ENCODE measurements around the gene EAPP.
"Not testable (repeated sequence)": the region's sequence is repeated elsewhere in the genome, so short reads cannot be mapped to it uniquely, and the experiment has no call there.

Gene EAPP

DNA sequence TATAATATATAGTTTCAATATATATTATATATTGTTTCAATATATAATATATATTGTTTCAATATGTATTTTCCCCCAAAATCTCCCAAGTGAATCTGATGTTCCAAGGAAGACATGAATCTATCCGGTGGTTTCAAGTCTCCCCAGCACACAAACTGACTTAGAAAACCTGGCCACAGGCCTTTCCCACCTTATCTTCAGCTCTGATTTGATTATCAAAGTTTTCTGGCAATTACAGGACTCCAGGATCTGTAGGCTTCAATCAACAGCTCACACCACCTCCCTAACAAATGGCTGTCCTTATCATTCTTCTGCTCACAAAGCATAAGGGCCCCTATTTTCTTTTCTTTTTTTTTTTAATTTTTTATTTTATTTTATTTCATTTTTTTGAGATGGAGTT is 54.8 kb downstream of the EAPP start:
- DNase-seq (ENCODE audit: low read depth, low spot score): no peak

DNA sequence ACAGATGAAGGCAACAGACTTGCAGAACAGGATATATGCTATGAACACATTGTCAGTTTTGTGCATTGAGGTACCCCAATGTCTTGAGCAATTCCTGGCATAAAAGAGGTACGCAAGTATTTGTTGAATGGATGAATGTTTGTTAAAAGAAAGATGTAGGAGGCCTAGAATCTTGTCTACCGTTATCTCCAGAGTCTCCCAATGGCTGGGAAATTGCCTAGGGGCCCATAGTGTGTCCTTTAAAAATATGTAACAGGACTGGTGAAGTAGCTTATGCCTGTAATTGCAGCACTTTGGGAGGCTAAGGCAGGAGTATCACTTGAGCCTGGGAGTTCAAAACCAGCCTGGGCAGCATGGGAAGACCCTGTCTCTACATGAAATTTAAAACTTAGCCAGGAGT is 57.0 kb downstream of the EAPP start:
- DNase-seq (ENCODE audit: low read depth, low spot score): no peak

DNA sequence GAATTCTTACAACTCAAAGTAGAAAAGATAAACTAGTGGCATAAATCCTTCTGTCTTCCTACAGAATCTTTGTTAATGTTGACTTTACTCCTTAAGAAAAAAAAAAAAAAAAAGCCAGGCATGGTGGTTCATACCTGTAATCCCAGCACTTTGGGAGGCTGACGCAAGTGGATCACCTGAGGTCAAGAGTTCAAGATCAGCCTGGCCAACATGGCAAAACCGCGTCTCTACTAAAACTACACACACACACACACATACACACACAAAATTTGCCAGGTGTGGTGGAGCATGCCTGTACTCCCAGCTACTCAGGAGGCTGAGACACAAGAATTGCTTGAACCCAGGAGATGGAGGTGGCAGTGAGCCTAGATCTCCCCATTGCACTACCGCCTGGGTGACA is 59.8 kb downstream of the EAPP start:
- DNase-seq (ENCODE audit: low read depth, low spot score): no peak

DNA sequence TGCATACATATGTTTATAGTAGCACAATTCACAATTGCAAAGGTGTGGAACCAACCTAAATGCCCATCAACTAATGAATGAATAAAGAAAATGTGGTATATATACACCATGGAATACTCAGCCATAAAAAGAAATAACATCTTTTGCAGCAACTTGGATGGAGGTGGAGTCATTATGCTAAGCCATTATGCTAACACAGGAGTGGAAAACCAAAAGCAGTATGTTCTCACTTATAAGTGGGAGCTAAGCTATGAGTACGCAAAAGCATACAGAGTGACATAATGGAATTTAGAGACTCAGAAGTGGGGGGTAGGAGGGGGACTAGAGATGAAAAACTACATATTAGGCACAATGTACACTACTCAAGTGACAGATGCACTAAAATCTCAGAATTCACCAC is 61.2 kb downstream of the EAPP start:
- DNase-seq (ENCODE audit: low read depth, low spot score): no peak

DNA sequence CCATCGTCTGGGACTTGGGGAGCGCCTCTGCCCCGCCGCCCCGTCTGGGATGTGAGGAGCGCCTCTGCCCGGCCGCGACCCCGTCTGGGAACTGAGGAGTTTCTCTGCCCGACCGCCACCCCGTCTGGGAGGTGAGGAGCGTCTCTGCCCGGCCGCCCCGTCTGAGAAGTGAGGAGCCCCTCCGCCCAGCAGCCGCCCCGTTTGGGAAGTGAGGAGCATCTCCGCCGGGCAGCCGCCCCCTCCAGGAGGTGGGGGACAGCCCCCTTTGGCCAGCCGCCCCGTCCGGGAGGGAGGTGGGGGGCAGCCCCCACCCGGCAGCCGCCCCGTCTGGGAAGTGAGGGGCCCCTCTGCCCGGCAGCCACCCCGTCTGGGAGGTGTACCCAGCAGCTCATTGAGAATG is 63.5 kb downstream of the EAPP start:
- not testable (repeated sequence) for DNase-seq (ENCODE audit: low read depth, low spot score)

DNA sequence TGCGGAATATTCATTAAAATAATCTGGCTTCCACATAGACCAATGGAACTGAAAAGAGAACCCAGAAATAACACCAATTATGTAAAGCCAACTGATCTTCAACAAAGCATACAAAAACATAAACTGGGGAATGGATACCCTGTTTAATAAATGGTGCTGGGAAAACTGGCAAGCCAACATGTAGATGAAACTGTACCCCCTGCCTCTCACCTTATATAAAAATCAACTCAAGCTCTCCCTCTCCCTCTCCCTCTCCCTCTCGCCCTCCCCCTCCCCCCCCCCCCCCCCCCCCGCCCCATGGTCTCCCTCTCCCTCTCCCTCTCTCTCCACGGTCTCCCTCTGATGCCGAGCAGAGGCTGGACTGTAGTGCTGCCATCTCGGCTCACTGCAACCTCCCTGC is 64.3 kb downstream of the EAPP start:
- DNase-seq (ENCODE audit: low read depth, low spot score): no peak

DNA sequence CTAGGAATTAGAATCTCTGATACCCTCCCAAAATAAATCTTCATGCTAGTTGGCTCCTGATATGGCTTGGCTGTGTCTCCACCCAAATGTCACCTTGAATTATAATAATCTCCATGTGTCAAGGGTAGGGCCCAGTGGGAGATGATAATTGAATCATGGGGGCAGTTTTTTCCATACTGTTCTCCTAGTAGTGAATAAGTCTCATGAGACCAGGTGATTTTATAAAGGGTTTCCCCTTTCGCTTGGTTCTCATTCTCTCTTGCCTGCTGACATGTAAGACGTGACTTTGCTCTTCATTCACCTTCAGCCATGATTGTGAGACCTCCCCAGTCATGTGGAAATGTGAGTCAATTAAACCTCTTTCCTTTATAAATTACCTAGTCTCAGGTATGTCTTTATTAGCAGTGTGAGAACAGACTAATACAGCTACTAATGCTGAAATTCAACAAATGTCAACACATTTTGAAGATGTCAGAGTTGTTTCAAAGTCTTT is 65.3 kb downstream of the EAPP start:
- DNase-seq (ENCODE audit: low read depth, low spot score): no peak

DNA sequence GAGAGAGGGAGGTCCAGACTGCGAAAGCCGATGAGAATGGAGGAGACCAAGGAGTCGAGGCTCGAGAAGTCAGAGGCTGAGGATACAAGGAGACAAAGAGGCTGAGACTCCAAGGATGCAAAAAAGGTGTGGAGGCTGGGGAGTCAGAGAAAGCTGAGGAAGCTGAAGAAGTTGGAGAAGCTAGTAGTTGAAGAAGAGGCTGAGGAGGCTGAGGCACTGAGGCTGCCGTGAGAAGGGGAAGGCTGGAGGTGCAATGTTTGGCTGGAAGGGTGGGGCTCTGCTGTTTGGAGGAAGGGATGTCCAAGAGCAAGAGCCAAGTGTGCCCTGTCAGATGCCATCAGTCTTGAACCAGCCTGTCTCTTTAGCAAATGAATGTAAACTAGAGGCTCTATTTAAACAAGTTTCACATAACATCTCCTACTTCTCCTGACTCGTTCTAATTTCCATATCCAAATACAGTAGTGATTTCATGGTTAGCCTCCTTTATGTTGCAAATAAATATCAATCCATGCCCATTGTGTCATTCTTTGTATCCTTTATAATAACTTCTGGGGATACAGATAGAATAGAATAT is 66.7 kb downstream of the EAPP start:
- DNase-seq (ENCODE audit: low read depth, low spot score): no peak

DNA sequence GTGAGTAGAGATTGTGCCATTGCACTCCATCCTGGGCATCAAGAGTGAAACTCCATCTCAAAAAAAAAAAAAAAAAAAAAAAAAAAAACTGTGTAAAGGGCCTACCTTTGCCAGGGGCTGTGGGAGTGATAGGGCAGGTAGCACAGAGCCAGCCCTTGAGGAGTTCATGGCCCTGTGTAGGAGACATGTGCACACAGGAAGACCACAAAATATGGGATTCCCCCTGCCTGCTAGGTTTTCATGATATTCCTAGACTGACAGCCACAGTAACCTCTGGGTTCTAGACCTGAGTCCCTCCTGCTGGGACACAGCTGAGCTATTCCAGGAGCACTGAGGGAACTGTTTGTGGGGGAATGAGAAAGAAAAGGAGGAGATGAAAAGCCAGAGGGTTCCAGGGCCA is 69.2 kb downstream of the EAPP start:
- DNase-seq (ENCODE audit: low read depth, low spot score): no peak

DNA sequence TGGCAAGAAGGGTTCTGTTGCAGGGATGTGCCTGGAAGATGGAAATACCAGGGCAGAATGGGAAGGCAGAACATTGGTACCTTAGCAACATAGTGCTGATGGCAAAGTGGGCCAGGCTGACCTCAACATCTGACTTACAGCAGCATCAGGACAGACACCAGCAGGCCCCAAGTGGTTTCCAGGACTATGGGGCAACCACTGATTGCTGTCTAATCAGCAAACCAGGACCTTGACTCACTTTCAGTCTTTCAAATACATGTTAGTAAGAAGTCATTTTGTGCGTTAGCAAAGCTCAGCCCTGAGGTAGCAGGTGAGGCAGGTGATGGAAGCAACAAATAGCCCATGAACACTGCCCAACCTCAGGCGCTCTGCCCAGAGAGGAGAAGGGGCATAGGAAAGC is 72.8 kb downstream of the EAPP start:
- no peak for DNase-seq (ENCODE audit: low read depth, low spot score)
